Endothelial cell of umbilical vein (primary cell): ENCODE results near the gene KIRREL2. TPM values are rescaled to one million over a fixed set of nuclear protein-coding genes. Genes with fewer than 3 reads are reported as not detected.

ENCODE experiments used
- BruUV-seq: library from RNA; stranded (reverse); fragments of 400-500 nt; replicated peaks from 2 replicates; lab custom pipeline; 2021; lab: Mats Ljungman, UMichigan
- CTCF ChIA-PET: fragments of 300-600, 350-600 bp; sonication (Branson Sonifier 250); formaldehyde crosslinking; loops from one replicate; lab custom pipeline; 2021; ENCODE audit warnings: antibody characterized with exemption, inconsistent platforms; lab: Charles Lee
- POLR2A ChIA-PET: fragments of 300-600, 350-600 bp; sonication (Branson Sonifier 250); formaldehyde crosslinking; loops from one replicate; lab custom pipeline; 2021; ENCODE audit warnings: antibody characterized with exemption, inconsistent platforms; lab: Charles Lee
- DNase-seq: peaks from one replicate; pipeline ENCODE4 v3.0.0-alpha.2; 2011; ENCODE audit warnings: low read depth, low spot score
- FAIRE-seq: peaks from 2 replicates; lab custom pipeline; 2011; peaks lifted over from hg19 to GRCh38; lab: Jason Lieb, UNC
- H2AFZ ChIP-seq: 2 replicates; pipeline ENCODE4 v1.6.0; 2012; ENCODE audit warnings: low read depth, low read length, control low read depth, inconsistent platforms
- H3K27ac ChIP-seq: 2 replicates; pipeline ENCODE4 v1.5.1; 2011; ENCODE audit warnings: low read depth, mild to moderate bottlenecking, control low read depth, low read length, moderate library complexity; ENCODE audit not compliant: insufficient read depth
- H3K27me3 ChIP-seq, 2 experiments: 2 replicates each; pipeline versions ENCODE4 v1.6.0 to v1.6.1; 2011; ENCODE audit warnings: low read length in 2 of 2, mixed read lengths in 1 of 2; ENCODE audit not compliant: control insufficient read depth in 2 of 2, insufficient read depth in 2 of 2
- H3K36me3 ChIP-seq, 2 experiments: 2 replicates in 1 of 2; 3 replicates in 1 of 2; pipeline ENCODE4 v1.5.1; 2011; ENCODE audit warnings: low read length in 2 of 2, mild to moderate bottlenecking in 1 of 2, moderate library complexity in 1 of 2; ENCODE audit not compliant: control insufficient read depth in 2 of 2, insufficient read depth in 2 of 2; ENCODE audit errors: extremely low read depth in 1 of 2
- H3K4me1 ChIP-seq: 3 replicates; pipeline ENCODE4 v1.5.1; 2011; ENCODE audit warnings: mild to moderate bottlenecking, low read length; ENCODE audit not compliant: control insufficient read depth, insufficient read depth; ENCODE audit errors: extremely low read depth
- H3K4me2 ChIP-seq: 2 replicates; pipeline ENCODE4 v1.6.1; 2011; ENCODE audit warnings: low read length, control low read depth, mixed read lengths; ENCODE audit not compliant: insufficient read depth
- H3K4me3 ChIP-seq, 3 experiments: fragments of 200-600 bp in 1 of 3; sonication (generic), shearing (Covaris generic) in 1 of 3; replicated peaks in 1 of 3; 2 replicates each; pipeline ENCODE4 v1.5.1; 2011 to 2016; ENCODE audit warnings: control low read depth in 3 of 3, low read length in 3 of 3, mild to moderate bottlenecking in 2 of 3, inconsistent platforms in 1 of 3, low read depth in 1 of 3, moderate library complexity in 1 of 3; ENCODE audit not compliant: insufficient read depth in 1 of 3
- H3K79me2 ChIP-seq: 2 replicates; pipeline ENCODE4 v1.6.0; 2012; ENCODE audit warnings: low read length, inconsistent platforms; ENCODE audit not compliant: control insufficient read depth, insufficient read depth
- H3K9ac ChIP-seq: replicated peaks from 2 replicates; pipeline ENCODE3; 2011; ENCODE audit warnings: low read length, control low read depth; ENCODE audit not compliant: insufficient read depth; ENCODE audit errors: extremely low read depth
- H3K9me1 ChIP-seq: replicated peaks from 3 replicates; pipeline ENCODE4 v1.6.0; 2011; ENCODE audit warnings: mild to moderate bottlenecking, low read length; ENCODE audit not compliant: control insufficient read depth, insufficient read depth; ENCODE audit errors: extremely low read depth
- H3K9me3 ChIP-seq: replicated peaks from 2 replicates; pipeline ENCODE4 v1.5.1; 2012; ENCODE audit warnings: low read length, inconsistent platforms; ENCODE audit not compliant: control insufficient read depth, insufficient read depth
- H4K20me1 ChIP-seq: replicated peaks from 2 replicates; pipeline ENCODE3; 2011; ENCODE audit warnings: mild to moderate bottlenecking, low read length; ENCODE audit not compliant: control insufficient read depth, insufficient read depth; ENCODE audit errors: extremely low read depth
- EZH2 ChIP-seq: IDR thresholded peaks from 2 replicates; pipeline ENCODE4 v1.6.1; 2012; ENCODE audit warnings: borderline replicate concordance, low read depth, mild to moderate bottlenecking, moderate library complexity, low read length, inconsistent platforms; ENCODE audit not compliant: severe bottlenecking
- FOS ChIP-seq: IDR thresholded peaks from 2 replicates; pipeline ENCODE4 v1.6.1; 2011; ENCODE audit warnings: mild to moderate bottlenecking, low read length, moderate library complexity, borderline replicate concordance; ENCODE audit not compliant: insufficient read depth
- GATA2 ChIP-seq: IDR thresholded peaks from 2 replicates; pipeline ENCODE4 v1.7.0; 2011; ENCODE audit warnings: low read depth, mild to moderate bottlenecking, moderate library complexity, mixed read lengths, low read length; ENCODE audit not compliant: insufficient read length, insufficient read depth
- JUN ChIP-seq: IDR thresholded peaks from 2 replicates; pipeline ENCODE4 v1.6.1; 2011; ENCODE audit warnings: borderline replicate concordance, low read depth; ENCODE audit not compliant: insufficient read length, insufficient read depth
- MYC ChIP-seq: IDR thresholded peaks from one replicate; pipeline ENCODE4 v1.6.1; 2011; ENCODE audit warnings: mild to moderate bottlenecking, low read depth, low read length
- POLR2A ChIP-seq: IDR thresholded peaks from 2 replicates; pipeline ENCODE4 v1.6.1; 2012; ENCODE audit warnings: low read depth, mild to moderate bottlenecking, control low read depth, low read length
- POLR2AphosphoS5 ChIP-seq: IDR thresholded peaks from 2 replicates; pipeline ENCODE4 v1.6.1; 2012; ENCODE audit warnings: low read depth, mild to moderate bottlenecking, control low read depth, low read length, moderate library complexity; ENCODE audit not compliant: insufficient read depth
- dilution Hi-C: fragments of 300-500 bp; cut with MboI; formaldehyde crosslinking; loops from one replicate; pipeline ENCODE4 v1.15.0; 2019; ENCODE audit warnings: low sequenced_read_pairs; ENCODE audit not compliant: extremely low pct_ligation_motif_present
- intact Hi-C: fragments of 100-400 bp; cut with micrococcal nuclease; formaldehyde crosslinking; loops from one replicate; pipeline ENCODE4 v1.10.0; 2022
- polyA plus RNA-seq, 4 experiments: library from polyadenylated mRNA; depleted of rRNA in 3 of 4; stranded (reverse) in 3 of 4; unstranded in 1 of 4; fragments of >200 nt; gene quantifications; 2 replicates each; pipeline versions ENCODE4 v1.2.1 to v1.2.3, GENCODE V29; 2011 to 2012; ENCODE audit warnings: missing spikeins in 1 of 4
- total RNA-seq: library from RNA; stranded (reverse); gene quantifications from 2 replicates; pipeline ENCODE4 v1.2.3, GENCODE V29; 2021
- TF ChIP-seq, protein P1 (sequence below), 2 donors: IDR thresholded peaks; 1 replicate in 1 of 2; 2 replicates in 1 of 2; pipeline ENCODE4 v1.5.1; 2011; ENCODE audit warnings: low read length in 2 of 2, mild to moderate bottlenecking in 2 of 2, moderate library complexity in 2 of 2, control low read depth in 1 of 2, inconsistent platforms in 1 of 2, low read depth in 1 of 2; ENCODE audit not compliant: insufficient read depth in 1 of 2; ENCODE audit errors: extremely low read depth in 1 of 2
- TF ChIP-seq, protein P2 (sequence below): IDR thresholded peaks from 2 replicates; pipeline ENCODE4 v1.6.1; 2011; ENCODE audit not compliant: insufficient read depth, insufficient read length

The KIRREL2 gene
- total and polyA plus RNA-seq, 2 donors (not counting 3 experiments of a cell fraction or from before 2014, with no cell fraction given): not detected

- H3K27ac ChIP-seq: no peak overlapping the region
- no peak for FAIRE-seq
- no peaks in the 10 kb centered on the region for H3K79me2 ChIP-seq
- dilution Hi-C loops: no loop called here
- H4K20me1 ChIP-seq: no peaks in the 10 kb centered on the region
- peaks cover 37 to 58% of the 10 kb centered on the region in 2 experiments for H3K27me3 ChIP-seq
- BruUV-seq: no TSS peak
- no peak overlapping the region for H3K9ac ChIP-seq
- TF ChIP-seq POLR2A: no peak
- no peak for TF ChIP-seq POLR2AphosphoS5
- no peak for TF ChIP-seq FOS
- no peaks in the 10 kb centered on the region for H3K9me3 ChIP-seq
- no peak overlapping the region for H2AFZ ChIP-seq
- H3K36me3 ChIP-seq: no peaks in the 10 kb centered on the region
- POLR2A ChIA-PET: no interaction called here
- no peaks in the 10 kb centered on the region for H3K9me1 ChIP-seq
- no peaks in the 10 kb centered on the region for H3K4me1 ChIP-seq
- no peak overlapping the region for H3K4me2 ChIP-seq
- intact Hi-C loops: no loop called here
- CTCF ChIA-PET: interaction anchor here (0.6 kb wide), 1 partner anchor 42 kb away, joined by 4 read pairs; no protein-coding TSS in a partner anchor
- H3K4me3 ChIP-seq: no peak overlapping the region
- no peak for DNase-seq
Measured at GRCh38 chr19:35859414-35859813, 2.7 kb downstream of the KIRREL2 start.

GRCh38 chr19:35860436-35860817 is 3.7 kb downstream of the KIRREL2 start:
- Histone ChIP-seq H2AFZ (no peak overlapping the region), H3K9me1 (no peaks in the 10 kb centered on the region), H3K4me3 (no peak overlapping the region), H3K79me2 (no peaks in the 10 kb centered on the region), H3K27me3 (peaks cover 38 to 52% of the 10 kb centered on the region in 2 experiments), H3K27ac (no peak overlapping the region), H4K20me1 (no peaks in the 10 kb centered on the region), H3K9ac (no peak overlapping the region), H3K4me1 (no peaks in the 10 kb centered on the region), H3K9me3 (no peaks in the 10 kb centered on the region), H3K4me2 (no peak overlapping the region), H3K36me3 (no peaks in the 10 kb centered on the region)
- dilution Hi-C loops (no loop called here), intact Hi-C loops (no loop called here)
- POLR2A ChIA-PET: no interaction called here
- no TSS peak for BruUV-seq
- FAIRE-seq: no peak
- TF ChIP-seq POLR2A: no peak
- TF ChIP-seq POLR2AphosphoS5: no peak
- TF ChIP-seq GATA2: no peak
- TF ChIP-seq, protein P1, sequence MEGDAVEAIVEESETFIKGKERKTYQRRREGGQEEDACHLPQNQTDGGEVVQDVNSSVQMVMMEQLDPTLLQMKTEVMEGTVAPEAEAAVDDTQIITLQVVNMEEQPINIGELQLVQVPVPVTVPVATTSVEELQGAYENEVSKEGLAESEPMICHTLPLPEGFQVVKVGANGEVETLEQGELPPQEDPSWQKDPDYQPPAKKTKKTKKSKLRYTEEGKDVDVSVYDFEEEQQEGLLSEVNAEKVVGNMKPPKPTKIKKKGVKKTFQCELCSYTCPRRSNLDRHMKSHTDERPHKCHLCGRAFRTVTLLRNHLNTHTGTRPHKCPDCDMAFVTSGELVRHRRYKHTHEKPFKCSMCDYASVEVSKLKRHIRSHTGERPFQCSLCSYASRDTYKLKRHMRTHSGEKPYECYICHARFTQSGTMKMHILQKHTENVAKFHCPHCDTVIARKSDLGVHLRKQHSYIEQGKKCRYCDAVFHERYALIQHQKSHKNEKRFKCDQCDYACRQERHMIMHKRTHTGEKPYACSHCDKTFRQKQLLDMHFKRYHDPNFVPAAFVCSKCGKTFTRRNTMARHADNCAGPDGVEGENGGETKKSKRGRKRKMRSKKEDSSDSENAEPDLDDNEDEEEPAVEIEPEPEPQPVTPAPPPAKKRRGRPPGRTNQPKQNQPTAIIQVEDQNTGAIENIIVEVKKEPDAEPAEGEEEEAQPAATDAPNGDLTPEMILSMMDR (IDR thresholded peaks at IDR 0.05; ENCODE audit: extremely low read depth in 1 of 2, insufficient read depth in 1 of 2, low read depth in 1 of 2, low read length in 2 of 2): no peak
- TF ChIP-seq FOS: no peak
- no peak for TF ChIP-seq MYC
- TF ChIP-seq EZH2: no peak
- TF ChIP-seq JUN: no peak
- TF ChIP-seq, protein P2, sequence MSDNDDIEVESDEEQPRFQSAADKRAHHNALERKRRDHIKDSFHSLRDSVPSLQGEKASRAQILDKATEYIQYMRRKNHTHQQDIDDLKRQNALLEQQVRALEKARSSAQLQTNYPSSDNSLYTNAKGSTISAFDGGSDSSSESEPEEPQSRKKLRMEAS: no peak
- CTCF ChIA-PET: no interaction called here
- DNase-seq: no peak
